Stimulated activated CD8-positive, alpha-beta memory T cell treated with anti-CD3 and anti-CD28 coated beads, Interleukin-7, amount 100 ng/mL, for 48 hours (primary cell): Measurements from ENCODE around the gene CAMSAP1.
"Not testable (repeated sequence)": the region's sequence is repeated elsewhere in the genome, so short reads cannot be mapped to it uniquely, and the experiment has no call there.

Experiments
- DNase-seq, 2 donors: peaks; one replicate each; pipeline ENCODE4 v3.0.0-alpha.2; 2020; ENCODE audit warnings: low read depth in 1 of 2; ENCODE audit errors: extremely low read depth in 1 of 2

CAMSAP1 gene

GRCh38 chr9:135907431-135908092 lies at the start of gene CAMSAP1:
Gene CAMSAP1 (minus strand): TSS chr9:135907546. CDS start chr9:135907159, 387 bp downstream.
- peak; percentile 84 to 92 for DNase-seq

GRCh38 chr9:135956802-135957174 lies 49.4 kb upstream of the CAMSAP1 start:
- DNase-seq: no peak

DNA sequence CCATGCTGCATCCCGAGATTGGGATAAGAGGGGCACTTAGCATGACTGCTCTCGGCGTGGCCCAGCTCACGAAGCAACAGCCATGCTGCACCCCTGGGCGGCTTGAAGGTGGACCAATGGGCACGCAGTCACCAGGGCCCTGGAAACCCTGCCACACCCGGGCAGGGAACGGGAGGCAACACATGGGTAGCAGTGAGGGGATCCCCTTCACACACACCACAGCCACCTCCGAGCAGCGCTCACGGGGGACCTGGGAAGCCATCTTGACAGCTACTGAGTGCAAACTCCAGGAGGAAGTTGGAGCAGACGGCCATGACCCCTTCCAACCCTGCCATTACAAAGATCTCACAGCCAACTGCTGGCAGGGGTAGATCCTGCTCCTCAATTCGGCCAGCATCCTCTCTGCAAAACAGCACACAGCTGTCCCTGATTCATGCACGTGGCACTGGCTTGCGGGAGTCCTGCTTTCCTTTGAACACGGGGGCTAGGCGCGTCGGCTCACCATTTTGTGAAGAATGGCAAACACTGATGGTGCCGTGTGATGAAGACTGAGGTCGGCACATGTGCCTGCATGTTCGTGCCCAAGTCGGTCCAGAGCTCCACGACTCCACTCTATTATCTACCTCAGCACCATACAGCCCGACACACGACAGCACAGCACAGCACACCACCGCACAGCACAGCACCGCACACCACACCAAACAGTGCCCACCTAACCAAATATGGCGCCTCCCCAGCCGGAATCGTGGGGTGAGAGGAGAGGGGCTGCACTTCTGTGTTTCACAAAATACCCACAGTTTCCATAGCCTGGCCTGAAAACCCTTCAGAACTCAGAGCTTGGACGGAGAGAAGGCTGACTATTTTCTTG lies 48.8 kb upstream of the CAMSAP1 start:
- DNase-seq: no peak

- no peak for DNase-seq
Observed at GRCh38 chr9:135952664-135953206, 45.4 kb upstream of the CAMSAP1 start.

DNA sequence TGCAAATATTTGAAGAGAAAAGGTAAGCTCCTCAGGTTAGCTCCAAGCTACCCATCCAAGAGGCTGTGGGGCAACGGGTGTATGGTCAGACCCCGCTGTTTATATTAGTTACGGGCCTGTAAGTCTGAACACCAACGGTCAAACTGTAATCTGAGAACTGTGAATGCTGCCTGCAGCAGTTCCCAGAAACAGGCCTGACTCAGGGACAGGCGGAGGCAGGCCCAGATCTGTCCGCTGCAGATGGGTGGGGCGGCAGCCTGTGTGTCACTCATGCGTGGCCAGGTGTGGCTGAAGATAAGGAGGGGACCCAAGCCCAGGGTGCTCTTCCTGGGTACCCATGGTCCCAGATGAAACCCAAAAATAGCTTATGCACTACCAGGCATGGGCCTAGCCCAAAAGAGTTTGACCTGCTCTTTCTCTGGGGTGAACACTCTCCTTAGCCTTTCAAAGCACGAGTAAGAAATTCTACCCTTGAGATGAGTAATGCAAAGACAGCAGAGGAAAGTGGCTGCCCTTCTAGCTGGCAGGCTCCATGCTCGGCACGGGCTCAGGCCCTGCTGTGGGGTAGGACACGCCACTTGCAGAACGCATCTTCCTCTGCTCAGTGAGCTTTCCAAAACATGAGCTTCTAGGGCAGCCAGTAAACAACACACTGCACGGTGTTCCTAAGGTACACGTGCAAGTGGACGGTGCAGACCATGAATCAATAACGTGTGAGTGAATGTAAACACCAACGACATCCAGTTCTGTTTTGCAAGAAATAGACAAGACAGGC lies 44.7 kb upstream of the CAMSAP1 start:
- no peak for DNase-seq

DNA sequence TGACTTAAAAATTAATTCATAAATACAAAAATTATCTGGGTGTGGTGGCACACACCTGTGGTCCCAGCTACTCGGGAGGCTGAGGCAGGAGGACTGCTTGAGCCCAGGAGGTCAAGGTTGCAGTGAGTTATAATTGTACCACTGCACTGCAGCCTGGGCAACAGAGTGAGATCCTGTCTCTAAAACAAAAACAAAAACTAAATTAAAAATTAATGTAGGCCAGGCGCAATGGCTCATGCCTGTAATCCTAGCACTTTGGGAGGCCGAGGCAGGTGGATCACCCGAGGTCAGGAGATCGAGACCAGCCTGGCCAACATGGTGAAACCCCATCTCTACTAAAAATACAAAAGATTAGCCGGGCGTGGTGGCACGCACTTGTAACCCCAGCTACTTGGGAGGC lies 44.0 kb upstream of the CAMSAP1 start:
- DNase-seq: not testable (repeated sequence)

DNA sequence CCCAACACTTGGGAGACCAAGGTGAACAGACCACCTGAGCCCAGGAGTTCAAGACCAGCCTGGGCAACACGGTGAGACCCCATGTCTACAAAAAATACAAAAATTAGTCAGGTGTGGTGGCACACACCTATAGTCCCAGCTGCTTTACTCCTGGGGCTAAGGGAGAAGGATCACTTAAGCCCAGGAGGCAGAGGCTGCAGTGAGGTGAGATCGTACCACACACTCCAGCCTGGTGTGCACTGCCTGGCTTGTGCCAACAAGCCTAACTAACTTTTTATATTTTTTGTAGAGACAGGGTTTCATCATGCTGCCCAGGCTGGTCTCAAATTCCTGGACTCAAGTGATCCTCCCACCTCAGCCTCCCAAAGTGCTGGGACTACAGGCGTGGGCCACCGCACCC lies 43.5 kb upstream of the CAMSAP1 start:
- DNase-seq: not testable (repeated sequence)

DNA sequence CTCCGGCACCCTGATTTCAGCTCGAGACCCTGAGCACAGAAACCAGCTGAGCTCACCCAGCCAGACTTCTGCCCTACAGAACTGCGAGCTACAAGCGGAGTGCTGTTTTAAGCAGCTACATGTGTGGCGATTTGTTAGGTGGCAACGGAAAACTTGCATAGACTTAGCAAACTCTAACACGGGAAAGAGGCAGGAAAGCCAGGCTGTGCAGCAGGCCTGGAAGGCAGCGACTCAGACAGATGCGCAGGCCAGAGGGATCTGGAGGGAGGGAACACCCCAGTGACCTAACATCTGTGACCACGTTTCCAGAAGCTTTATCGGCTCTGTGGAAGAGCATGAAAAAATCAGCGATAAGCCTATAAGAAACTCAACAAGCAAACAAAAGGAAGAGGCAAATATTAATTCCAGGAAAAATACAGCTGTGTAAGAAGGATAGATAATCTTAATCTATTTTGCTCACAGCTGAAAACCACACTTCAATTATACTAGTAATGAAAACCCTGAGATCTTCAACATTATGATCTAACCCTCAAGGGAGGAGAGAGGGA lies 42.9 kb upstream of the CAMSAP1 start:
- DNase-seq: no peak

GRCh38 chr9:135949501-135950134 lies 42.3 kb upstream of the CAMSAP1 start:
- no peak for DNase-seq

DNA sequence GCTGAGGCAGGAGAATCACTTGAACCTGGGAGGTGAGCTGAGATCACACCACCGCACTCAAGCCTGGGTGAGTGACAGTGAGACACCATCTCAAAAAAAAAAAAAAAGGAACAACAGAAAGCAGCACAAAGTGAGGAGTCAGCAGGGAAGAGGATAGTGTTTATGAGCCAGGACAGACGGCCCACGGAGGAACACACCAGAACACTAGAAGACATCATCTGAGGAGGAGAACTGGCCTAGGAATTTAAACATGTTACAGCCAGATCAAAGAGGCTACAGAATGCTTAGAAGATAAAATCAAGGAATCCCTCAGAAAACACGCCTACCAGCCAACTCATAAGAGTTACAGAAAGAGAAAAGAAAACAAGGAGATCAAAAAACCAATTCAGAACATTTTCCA lies 41.6 kb upstream of the CAMSAP1 start:
- DNase-seq: no peak

GRCh38 chr9:135948446-135948845 lies 41.1 kb upstream of the CAMSAP1 start:
- no peak for DNase-seq

DNA sequence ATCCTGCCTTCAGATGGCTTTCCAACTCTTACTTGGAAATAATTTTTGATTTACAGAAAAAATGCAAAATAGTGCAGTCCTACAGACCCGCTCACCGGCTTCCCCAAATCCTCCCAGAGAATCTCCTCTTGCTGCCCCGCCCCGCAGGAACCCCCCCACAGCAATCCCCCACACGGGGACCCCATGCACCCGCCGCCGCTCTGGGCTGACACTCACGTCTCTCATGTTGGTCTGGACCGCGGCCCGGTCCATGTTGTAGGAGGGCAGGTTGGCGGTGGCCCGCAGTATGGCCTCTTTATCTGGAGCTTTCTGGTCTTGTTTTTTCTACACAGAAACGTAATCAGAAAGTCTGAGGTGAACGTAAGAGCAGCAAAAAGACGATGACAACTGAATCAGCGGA lies 40.2 kb upstream of the CAMSAP1 start:
- DNase-seq: no peak

DNA sequence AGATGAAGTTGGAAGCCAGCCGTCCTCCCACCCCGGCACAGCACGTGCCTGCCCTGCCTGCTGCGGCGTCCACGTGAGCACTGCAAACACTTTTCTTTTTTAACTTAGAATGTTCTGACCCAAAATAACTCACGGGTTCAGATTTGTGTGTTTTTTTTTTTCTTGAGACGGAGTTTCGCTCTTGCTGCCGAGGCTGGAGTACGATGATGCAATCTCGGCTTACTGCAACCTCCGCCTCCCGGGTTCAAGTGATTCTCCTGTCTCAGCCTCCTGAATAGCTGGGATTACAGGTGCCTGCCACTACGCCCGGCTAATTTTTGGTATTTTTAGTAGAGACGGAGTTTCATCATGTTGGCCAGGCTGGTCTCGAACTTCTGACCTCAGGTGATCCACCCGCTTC lies 39.8 kb upstream of the CAMSAP1 start:
- not testable (repeated sequence) for DNase-seq

DNA sequence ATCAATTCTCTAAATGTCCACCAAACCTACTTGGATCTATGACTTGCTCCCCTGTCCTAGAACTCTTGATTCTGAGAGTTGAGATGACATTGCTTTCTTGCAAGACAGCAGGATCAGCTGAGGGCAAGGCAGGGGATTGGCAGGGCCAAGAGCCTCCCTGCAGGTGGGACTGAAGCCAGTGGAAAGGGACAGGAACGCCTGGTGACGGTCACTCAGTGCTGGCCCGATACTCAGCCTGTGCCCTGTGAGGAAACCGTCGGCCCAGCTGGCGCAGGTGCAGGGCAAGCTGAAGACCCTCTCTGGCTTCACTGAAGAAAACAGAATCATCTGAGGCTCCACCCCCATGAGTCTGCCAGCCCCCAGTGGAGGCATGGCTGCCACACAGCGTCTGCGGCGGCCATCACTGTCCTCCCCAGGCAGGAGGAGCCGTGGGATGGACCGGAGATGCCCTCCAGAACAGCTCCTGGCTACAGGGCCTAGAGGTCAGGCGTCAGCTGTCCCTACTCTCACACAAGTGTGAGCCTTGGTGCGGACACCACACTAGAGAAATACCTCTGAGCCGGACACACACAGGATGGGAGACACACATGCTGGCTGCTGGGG lies 39.1 kb upstream of the CAMSAP1 start:
- no peak for DNase-seq

GRCh38 chr9:135945969-135946368 lies 38.6 kb upstream of the CAMSAP1 start:
- DNase-seq: no peak

DNA sequence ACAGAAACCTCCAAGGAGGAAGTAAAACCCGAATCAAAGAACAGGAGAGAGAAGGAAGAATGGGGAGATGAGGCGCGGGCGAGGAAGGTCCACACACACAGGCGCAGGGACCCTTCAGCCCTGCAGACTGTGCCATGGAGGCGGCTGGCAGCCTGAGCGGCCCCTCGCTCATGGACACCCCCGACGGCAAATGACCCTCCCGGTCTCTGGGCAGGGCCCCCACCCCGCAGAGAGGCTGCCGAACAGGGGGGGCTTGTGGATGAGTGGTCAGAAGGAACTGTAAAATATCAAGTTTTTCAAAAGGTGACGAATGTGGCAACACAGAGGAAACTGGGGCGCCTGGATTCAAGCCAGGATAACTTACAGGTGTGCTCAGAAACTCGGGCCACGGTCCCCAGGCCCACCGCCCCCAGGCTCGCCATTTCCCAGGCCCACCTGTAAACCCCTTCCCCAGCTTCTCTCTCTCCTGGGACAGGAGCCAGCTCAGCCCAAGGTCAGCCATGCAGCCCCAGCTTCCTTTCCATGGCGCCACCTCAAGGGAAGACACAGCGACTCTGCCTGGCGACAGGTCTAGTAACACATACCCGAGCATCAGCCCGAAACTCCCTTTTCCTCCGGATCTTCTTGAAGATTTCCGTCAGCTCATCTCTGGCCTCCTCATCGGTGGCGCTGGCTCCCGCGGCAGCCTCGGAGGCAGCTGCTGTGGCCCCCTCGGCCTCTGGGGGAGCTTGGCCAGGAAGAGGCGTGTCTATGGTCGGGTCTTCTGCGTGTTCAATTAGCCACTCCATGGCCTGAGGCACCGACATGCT lies 37.3 kb upstream of the CAMSAP1 start:
- no peak for DNase-seq

GRCh38 chr9:135943604-135944003 lies 36.3 kb upstream of the CAMSAP1 start:
- DNase-seq: not testable (repeated sequence)

- no peak for DNase-seq
Observed at GRCh38 chr9:135941288-135941995, 34.1 kb upstream of the CAMSAP1 start.
